Activated CD8-positive, alpha-beta memory T cell treated with anti-CD3 and anti-CD28 coated beads for 24 hours (primary cell): ENCODE results near the gene DACT2.

ENCODE experiments used
- DNase-seq: peaks from one replicate; pipeline ENCODE4 v3.0.0-alpha.2; 2020

The DACT2 gene

DNA sequence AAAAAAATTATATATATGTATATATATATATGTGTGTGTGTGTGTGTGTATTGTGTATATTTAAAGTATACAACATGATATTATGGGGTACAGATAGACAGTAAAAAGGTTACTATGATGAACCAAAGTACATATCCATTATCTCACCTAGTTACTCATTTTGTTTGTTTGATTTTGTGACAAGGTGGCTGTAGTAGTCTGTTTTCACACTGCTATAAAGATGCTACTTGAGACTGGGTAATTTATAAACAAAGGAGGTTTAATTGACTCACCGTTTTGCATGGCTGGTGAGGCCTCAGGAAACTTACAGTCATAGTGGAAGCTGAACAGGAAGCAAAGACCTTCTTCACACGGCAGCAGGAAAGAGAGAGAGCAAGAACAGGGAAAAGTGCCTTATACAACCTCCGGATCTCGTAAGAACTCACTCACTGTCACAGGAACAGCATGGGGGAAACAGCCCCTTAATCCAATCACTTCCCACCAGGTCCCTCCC, 30.2 kb upstream of the DACT2 start:
- no peak for DNase-seq

DNA sequence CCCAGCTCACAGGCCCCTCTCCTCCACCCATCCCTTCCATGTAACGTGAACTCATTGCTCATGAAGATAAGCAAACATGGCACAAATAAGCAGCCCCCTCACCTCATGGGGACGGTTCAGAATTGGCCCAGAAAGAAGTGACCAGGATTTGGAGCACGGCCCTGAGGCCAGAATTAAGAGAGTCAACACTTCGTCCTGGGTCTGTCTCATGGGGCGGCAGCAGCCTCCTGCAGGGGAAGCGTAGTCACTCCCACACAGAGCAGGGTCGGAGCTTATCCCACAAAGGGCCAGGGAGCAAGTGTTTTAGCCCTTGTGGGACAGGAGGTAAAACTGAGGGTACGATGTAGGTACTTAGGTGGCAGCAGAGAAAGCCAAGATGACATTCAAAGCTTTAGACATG, 28.6 kb upstream of the DACT2 start:
- no peak for DNase-seq

DNA sequence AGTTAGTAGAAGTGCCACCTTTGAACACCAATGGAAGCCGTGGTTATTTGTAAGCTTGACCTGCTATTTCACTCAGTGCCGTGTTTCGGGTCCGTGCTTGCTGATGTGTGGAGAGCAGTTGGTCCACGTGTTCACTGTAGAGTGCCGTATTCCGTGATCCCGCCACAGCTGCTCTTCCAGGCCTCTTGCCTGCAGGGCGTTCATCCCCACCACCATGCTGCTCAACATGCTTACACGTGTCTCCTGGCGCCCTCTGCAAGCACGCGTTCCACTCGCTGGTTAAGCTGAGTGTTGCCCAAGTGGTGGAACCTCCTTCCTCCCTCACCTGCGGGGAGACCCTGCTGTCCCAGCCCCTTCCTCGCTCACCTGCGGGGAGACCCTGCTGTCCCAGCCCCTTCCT, 28.0 kb upstream of the DACT2 start:
- DNase-seq: no peak

DNA sequence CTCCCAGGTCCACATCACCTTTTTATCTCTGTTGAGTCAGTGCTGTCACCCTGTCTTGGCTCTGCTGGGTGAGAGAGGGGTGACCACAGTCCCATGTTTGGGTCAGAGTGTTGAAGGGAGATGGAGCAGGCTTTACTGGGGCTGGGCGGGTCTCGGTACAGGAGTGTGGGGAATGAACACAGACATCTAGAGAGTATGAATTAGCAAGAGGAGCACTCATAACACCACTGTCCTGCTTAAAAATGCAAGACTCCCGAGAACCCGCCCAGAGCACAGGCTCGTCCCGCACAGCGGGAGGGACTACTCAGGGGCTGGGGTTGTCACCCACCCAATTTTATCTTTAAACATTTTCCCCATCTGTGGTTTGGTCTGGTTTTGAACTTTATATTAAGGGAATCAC, 27.5 kb upstream of the DACT2 start:
- no peak for DNase-seq

DNA sequence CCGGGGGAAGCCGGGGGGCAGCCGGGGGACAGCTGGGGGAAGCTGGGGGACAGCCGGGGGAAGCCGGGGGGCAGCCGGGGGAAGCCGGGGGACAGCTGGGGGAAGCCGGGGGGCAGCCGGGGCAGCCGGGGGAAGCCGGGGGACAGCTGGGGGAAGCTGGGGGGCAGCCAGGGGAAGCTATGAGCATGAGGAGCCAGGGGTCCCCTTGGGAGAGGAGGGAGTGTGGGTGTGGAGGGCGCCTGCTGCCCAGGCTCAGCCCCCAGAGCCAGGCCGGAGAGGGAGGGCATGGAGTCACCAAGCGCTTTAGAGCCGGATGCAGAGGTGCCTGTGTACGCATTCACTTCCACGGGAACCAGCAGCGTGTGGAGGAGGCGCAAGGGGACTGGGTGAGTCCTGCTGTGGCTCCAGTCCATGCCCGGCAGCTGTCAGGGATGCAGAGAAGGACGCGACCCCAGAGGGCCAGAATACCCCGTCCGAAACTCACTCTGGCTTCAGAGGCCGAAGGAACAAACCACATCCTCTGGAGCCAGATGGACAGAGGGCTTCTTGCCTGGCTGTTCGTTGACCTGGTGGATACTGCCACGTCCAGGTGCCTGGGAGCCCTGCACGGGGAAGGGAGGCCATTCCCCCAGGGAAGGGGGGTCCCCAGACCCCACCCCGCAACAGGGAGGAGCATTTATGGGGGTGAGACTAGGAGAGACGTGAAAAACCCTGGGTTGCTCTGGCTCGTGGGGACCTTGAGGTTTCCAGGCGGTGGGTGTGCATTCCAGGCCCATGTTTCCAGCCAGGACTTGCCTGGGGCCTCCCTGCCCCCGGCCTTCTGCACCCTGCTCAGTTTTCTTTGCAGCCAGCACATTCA, 26.5 kb upstream of the DACT2 start:
- no peak for DNase-seq

DNA sequence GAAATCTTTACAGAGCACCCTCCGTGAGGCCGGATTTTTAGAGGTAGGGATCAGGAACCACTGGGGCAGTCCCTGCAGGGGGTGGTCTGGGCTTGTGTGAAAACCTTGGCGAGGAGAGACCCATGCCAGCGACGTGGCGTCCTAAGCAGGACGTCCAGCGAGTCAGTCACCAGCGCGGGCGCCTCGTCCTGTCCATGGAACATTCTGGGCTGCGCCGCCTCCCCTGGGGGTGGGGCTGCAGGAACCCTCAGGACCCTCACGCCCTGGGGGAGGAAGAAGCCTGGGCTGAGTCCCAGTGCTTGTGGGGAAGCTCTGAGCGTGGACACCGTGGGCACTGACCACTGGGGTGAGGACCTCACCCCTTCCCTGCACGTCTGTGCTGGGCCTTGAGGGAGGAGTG, 25.7 kb upstream of the DACT2 start:
- DNase-seq: no peak

DNA sequence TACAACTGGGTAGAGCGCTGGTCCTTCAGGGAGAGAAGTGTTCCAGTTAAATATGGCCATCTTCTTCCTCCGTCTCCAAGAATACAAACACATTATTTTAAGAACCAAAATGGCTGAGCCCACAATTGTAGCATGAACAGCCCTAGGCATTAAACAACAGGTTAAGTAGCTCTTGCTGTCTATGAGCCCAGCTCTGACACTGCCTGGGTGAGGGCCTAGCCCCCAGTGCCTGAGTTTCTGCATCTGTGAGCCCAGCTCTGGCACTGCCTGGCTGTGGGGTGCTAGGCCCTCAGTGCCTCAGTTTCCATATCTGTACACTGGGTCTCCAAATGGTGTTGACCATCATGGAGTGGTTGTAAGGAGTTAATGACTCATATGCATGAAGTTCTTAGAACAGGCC, 24.8 kb upstream of the DACT2 start:
- no peak for DNase-seq

DNA sequence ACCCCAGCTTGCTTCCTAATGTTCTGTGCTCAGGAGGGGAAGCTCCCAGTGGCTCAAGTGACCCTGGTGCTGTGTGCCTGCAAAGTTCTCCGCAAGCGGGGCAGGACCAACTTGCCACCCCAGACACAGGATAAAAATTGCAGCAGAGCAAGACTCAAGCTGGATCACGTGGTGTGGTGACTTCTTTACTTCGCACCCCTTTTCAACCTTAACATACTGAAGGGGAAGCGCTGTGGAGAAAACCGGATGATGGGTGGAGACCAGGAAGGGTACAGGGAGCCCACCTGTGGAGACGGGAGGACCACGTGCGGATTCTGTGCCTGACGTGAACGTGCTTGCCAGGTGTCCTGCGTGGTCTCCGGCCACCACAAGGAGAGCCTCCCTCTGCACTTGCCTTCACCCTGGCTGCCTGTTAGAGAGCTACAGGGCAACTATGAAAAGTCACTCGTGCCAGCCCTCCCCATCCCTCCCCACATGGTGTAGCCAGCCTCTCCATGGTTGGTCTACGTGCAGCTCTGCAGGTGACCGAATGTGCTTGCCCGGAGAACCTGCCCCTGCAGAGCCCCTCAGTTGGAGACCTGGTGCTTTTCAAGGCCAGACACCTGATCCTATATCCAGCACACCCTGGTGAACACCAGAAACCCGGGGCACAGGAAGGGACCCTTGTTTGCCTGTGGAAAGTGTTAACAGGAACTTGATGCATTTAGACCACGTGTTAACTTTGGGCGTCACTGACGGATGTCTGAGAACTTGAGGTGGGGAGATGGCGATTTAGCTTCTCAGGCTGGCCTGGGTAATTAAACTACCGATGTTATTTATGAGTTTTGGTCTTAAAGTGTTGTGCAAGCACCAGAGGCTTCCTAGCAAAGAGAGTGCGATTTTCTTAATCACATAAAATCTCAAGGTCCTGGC, 23.9 kb upstream of the DACT2 start:
- no peak for DNase-seq

DNA sequence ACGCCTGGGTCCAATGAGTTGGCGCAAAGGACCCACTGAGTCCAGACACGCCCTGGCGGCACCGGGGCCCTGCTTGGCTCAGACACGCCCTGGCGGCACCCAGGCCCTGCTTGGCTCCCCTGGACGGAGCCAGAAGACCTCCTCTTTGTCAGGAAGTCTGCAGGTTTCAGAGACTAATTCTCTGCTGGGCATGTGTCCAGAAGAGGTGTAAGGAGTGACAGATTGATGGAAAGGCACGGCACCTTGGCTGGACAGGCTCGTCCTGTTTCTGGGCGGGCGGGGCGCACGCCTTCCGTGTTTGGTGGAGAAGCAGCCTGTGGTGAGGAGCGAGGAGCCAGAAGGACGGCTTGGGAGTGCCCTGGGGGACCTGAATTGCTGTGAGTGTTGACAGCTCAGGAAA, 23.1 kb upstream of the DACT2 start:
- no peak for DNase-seq

DNA sequence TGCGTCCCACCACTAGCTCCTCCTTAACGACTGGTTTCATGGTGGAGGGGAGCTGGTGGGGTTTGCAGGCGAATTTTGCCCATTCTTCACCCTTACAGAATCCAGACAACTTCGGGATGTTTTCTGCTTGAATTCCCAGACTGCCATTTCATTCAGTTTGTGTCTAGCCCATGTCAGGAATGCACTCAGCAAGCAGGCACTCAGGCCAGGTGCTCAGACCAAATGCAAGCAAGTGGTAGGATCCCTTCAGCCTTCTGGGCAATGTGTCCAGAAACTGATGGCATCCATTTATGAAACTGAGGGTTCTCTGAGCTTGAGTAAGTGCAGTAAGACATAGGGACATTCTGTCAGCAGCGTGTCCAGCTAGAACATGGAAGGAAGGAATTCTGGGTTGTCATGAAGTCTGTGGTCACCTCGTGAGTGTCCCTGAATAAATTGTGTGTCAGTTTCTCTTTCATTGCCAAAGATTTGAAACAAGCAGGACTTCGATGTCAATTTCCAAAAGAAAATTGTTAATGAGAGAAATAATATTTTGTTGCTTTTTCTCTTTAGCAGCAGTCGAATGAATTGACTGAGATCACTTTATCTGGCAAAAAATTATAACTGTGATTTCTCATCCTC, 21.8 kb upstream of the DACT2 start:
- DNase-seq: no peak

DNA sequence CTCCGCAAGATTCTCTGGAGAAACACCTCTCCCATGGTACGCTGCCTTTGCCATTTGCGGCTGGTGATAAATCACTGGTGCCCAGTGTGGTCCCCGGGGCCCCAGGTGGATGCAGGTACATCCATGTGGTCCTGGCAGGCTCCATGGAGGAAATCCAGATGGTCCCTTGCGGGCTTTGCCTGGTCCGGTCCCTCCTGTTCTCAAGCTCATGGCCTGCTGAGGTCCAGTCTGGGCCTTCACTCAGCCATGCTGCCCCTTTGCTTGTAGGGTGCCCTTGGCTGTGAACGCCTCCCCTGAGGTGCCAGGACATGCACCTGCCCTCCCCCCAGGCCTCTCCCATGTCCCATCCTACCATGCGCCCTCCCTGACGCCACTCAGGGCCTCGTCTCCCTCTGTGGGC, 21.2 kb upstream of the DACT2 start:
- DNase-seq: no peak

DNA sequence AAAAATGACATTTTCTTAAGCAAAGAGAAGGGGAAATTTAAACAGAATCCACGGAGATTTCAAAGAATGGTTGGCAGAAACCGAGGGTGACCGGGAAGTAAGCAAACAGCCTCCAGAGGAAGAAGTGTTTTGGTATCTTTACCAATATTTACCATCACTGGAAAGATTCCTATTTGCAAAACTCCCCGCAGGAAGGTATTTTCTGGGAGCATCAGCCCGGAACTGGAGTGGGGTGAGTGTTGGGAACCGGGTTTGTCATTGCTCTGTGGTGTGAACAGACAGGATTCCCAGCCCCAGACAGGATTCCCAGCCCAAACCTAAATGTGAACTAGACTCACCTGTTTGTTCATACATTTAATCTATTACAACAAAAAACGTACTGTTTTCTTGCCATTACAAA, 19.2 kb upstream of the DACT2 start:
- no peak for DNase-seq

DNA sequence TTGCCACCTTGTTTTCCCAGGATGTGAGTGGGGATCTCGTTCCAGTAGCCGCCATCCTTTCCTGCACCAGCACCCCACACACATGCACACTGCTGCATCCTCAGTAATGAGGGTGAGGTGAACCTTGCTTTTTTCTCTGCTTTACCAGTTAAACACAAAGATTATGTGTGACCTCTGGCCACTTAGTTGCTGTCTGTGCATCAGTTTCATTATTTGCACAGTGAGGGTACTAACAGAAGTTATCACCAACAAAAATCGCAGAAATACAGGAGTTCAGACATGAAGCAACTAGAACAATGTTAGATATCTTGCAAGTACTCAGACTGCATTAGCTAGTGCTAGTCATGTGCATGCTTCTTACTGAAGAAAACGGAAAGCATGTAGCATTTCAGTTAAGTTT, 17.4 kb upstream of the DACT2 start:
- DNase-seq: no peak

DNA sequence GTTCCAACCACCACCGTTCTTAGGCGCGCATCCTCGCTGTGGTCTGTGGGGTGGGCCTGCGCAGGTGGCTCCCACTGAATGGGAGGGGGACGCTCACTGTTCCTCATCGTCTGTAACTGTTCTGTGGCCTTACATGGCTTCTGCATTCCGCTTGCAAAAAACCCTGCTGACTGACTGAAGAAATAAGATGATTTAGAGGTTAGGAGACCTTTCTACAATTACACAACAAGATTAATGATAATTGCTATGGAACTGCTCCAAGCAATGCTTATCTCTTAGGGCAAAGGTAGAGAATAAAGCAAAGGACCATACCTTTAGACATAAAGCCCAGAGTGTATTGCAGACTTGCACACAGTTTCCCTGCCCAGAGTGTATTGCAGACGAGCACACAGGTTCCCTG, 14.4 kb upstream of the DACT2 start:
- no peak for DNase-seq

DNA sequence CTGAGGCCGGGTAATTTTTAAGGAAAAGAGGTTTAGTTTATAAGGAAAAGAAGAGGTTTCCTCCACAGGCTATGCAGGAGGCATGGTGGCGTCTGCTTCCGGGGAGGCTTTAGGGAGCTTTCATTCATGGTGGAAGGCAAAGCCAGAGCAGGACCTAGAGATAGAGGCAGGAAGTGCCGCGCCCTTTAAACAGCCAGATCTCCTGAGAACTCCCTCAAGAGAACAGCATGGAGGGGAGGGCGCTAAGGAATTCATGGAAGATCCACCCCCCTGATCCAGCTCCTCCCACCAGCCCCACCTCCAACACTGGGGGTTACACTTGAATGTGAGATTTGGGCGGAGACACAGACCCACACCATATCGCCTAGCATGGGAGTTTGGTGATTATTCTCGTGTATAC, 13.9 kb upstream of the DACT2 start:
- no peak for DNase-seq

DNA sequence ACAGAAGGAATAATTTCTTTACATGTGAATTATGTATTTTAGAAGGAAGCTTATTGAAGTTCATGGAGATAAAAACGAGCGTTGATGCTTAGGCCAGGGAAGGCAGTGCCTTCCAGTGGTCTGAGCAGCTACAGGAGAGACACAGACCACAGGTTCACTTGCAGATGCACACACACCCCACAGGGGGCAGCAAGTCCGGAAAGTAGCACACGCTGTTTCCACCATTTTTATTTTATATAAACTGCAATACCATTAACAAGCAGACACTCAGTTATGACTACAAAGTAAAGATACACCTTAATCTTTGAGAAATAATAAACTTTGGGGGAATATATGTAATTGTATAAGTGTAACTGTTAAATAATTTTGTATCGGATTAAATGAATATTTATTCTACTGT, 13.5 kb upstream of the DACT2 start:
- no peak for DNase-seq

DNA sequence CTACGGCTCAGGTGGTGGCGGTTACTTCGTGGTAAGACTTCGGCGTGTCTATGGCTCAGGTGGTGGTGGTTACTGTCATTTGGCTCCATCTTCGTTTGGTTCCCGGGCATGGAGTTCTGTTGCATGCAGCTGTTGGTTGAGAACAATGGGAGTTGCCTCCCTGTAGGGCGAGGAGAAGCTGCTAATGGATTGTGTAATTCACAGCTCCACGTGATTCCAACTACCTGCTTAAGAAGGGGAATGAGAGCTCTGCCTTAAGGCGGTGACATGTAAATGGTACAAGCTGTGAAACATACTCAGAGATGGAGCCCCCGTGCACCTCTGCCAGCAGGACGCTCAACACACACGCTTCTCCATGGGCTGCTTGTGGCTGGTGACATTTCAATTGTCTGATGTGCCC, 12.4 kb upstream of the DACT2 start:
- DNase-seq: no peak

DNA sequence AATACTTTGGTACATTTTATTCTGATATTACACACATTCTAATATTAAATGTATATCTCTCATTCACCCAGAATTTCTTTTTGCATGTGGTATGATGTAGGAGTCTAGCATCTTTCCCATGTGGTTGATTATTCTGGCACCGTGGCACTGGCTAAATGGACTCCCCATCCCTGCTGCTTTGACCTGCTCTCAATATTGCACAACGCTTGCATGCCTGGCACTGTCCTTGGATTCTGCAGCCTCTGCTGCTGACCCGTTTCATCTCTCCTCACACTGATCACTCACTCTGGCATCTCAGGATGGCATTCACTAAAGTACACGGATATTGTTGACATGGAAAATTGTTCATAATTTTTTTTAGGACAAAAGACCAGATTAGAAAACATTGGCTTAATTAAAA, 11.5 kb upstream of the DACT2 start:
- DNase-seq: no peak

DNA sequence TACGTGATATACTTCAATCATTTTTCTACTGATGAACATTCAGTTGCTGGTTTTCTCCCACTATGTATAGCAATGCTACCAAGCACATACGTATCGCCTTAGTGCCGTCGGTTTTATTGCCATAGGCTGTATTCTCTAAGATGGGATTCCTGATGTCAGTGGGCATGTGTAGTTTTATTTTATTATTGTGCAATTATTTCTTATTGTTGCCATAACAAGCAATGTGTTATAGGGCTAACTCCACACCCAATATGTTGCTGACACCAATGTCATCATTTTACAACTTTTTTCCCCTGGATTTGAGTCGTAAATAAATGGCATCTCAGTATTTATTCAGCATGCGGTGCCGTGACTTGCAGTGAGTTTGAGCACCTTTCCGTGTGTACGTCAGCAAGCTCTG, 10.8 kb upstream of the DACT2 start:
- no peak for DNase-seq

DNA sequence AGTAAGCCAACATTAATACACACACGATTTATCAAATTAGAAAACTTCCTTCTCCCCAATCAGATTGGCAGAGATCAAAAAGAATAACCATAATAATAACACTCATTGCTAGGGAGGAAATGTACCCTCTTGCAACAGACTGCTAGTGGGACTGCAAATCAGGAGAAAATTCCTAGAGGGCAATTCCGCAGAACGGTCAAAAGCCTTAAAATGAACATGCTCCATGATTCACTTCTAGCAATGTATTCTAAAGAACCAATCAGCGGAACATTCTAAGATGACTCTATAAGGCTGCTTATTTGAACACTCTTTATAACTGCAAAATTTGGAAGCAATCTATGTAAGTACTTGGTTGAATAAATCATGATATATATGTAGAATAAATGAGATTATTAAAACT, 8.5 kb upstream of the DACT2 start:
- DNase-seq: no peak

DNA sequence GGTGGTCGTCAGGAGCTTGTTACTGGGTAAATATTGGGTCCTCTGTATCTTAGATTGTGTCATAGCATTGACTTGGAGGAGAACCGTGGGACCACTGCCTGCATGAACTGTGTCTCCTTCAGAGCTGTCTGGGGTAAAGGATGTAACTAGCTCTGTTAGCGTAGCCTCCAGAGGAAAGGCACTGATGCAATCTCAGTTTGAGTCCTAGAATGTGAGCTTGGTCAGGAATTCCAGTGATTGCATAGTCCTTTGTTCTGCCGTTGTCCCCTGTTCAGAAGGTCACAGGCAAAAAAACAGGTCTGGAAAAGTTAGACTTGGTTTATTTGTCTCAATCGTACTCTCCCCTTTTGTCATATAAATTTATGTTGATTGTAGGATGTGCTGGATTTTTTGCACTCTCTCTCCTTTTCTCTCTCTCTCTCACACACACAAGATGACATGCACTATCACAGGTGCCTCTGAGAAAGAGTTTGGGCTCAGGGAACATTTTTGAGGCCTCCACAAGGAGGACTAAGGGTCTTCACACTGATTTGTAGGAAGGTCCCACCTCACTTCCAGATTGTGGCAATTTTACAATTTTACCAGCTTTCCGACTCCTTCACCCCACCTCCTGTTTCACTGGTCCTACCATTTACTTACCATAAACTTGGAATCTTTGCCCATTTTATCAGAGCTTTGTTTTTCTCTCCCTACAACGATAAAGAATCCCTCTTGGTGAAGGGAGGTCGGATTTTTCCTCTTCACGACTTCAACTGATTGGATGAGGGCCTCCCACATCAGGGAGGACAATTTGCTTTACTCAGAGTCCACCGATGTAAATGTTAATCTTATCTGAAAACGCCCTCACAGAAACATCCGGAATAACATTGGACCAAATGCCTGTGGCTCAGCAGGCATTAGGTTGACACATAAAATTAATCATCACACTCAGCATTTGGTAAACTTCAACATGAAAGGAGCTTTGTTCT, 7.0 kb upstream of the DACT2 start:
- no peak for DNase-seq

DNA sequence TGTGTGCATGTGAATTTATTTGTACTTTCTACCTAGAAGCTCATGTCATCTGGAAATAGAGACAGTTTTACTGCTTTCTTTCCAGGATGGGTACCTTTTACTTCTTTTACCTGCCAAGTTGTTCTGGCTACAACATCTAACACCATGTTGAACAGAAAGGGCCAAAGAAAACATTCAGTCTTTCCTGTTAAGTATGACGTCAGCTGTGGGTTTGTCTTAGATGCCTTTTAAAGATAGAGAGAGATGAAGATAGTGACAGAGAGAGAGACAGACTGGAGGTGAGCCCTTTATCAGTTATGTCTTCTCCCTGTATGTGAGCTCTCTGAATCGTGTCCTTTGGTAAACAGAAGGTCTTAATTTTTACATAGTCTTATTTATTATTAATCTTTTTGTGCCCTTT, 3.4 kb upstream of the DACT2 start:
- no peak for DNase-seq
